Stimulated activated CD8-positive, alpha-beta memory T cell treated with anti-CD3 and anti-CD28 coated beads, Interleukin-7, amount 100 ng/mL, for 4 hours (primary cell): ENCODE data around the gene TM9SF2.

Experiments
- DNase-seq, 2 donors: peaks; one replicate each; pipeline ENCODE4 v3.0.0-alpha.2; 2020; ENCODE audit warnings: low read depth in 2 of 2

Gene TM9SF2

DNA sequence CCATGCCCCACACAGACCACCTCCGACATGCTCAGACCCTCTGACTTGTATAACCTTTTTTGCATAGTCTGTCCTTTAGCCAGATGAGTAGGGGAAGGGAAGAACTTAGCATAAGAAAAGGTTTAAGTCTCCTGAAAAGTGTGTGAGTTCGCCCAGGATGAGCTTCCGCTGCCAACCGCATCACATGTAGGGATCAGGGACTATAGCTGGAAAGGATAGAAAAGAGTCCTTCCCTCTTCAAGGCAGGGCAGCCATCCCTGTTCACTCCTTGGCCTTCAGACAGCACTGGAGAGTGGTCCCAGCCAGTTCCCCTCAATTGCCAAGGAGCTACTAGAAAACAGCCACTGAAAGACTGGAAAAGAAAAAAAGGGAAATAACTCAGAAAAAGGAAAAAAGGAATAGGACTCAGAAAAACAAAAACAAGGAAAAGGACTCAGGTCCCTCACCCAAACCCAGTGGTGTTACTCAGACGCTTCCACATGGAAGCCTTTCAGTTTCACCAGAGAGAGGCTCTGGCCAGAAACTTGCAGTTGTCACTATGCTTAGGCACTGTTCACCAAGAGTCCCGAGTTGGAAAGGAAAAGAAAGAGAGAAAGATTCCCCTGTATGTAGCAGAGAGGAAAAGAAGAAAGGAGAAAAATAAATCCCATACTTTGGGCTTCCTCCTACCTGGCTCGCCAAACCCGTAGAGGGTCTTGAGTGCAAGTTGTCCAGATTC is 5.6 kb upstream of the TM9SF2 start:
- DNase-seq: no peak

DNA sequence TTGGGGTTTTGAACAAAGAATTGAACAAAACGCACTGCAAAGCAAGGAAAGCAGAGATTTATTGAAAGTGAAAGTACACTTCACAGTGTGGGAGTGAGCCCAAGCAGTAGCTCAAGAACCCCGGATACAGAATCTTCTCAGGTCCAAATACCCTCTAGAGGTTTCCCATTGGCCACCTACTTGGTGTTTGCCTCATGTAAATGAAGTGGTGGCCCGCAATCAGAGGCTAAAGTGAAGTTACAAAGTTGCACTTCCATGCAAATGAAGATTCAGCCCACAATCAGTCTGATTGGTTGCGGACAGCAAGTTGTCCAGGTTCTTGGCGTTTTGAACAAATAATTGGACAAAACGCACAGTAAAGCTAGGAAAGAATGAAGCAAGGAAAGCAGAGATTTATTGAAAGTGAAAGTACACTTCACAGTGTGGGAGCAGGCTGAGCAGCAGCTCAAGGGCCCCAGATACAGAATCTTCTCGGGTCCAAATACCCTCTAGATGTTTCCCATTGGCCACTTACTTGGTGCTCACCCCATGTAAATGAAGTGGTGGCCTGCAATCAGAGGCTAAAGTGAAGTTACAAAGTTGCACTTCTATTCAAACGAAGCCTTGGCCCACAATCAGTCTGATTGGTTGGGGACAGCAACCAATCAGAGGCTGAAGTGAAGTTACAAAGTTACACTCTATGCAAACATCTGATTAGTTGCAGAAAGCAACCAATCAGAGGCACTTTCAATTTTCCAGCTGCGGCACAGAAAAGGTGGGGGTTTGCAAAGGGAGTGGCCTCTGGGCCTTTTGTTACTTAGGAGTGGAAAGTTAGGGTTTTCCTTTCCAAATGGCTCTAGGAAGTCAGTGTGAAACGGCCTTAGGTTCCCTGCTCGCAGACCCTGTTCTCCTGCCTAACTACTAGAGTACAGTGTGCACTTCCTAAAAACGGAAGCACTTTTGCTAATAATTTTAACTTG is 4.8 kb upstream of the TM9SF2 start:
- DNase-seq: peak; percentile 39 to 58

DNA sequence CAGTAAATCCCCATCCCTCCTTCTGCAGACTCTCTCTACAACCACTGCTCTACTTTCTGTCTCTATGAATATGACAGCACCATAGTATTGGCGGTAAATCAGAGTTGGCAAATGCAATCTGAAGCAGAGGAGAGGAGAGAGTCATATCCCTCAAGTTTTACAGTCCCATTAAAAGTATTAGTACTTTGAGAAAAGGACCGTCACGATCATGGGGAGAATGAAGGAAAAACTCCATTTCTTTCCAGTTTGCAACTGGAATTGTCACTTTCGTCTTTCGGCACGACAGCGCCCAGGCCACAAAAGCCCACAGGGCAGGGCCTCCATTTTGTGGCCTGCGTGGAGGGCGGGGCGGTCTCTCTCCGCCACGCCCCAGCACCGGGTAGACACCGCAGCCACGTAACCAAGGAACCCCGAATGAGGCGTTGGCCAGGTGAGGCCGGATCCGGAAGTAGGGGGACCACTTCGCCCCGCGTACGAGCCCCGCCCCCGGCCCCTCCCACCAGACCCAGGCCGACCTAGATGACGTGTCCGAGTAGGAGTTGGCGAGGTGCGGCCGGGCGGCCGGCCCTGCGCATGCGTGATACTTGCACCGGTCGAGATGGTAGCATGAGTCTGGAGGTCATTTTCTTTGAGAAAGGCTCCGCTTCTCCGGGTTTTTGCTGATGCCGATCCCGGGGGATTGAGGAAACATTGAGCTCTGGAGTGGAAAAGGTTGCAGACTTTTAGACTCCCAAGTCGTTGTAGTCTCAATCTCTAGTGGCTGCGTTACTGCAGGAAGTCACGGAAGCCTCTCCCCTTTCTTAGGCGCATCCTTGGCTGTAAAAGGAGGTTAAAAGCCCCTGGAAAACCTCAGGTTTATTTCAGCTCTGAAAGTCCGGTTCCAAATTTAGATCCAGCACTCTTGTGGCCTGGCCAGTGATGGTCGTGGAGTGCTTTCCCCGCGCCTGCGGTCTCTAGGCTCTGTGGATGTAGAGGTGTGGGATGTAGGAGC is 2.8 kb upstream of the TM9SF2 start:
- peak; percentile 93 to 94 for DNase-seq

DNA sequence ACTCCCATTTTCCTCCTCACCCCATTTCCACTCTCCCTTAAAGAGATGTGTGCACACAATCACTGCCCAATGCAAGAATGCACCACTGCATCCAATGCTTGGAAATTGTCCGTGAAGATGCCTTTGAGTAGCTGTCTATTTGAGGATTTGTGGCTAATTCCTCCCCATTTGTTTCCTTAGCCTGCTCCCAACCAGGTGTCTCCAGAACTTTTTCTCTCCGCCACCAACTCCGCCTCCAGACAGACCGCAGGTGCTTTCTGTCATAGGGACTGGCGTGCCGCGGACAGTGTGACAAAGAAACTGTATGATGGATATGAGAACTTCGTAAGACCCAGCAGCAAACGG is 461 bp upstream of the TM9SF2 start:
- DNase-seq: no peak

DNA sequence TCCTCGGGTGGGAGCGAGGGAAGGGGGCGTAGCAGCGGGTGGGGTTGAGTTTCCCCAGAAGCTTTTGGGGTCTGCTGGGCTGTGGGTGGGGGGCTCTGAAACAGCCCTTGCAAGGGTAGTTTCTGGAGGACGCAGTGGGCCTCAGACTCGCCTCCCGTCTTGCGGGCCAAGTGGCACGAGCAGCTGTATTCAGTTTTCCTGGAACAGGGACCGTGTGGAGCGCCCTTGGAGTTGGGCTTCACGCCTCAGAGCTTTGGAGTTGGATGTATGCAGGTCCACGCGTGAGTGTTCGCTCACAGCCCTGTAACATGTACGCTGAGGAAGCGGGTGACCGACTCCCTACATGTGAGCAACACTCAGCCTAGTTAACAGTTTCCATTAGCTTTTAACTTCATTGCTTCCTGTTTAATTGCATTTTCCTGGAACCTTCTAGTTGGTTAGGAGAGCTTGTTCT is 603 bp downstream of the TM9SF2 start:
- peak in 1 of 2 donors; percentile 17 for DNase-seq

DNA sequence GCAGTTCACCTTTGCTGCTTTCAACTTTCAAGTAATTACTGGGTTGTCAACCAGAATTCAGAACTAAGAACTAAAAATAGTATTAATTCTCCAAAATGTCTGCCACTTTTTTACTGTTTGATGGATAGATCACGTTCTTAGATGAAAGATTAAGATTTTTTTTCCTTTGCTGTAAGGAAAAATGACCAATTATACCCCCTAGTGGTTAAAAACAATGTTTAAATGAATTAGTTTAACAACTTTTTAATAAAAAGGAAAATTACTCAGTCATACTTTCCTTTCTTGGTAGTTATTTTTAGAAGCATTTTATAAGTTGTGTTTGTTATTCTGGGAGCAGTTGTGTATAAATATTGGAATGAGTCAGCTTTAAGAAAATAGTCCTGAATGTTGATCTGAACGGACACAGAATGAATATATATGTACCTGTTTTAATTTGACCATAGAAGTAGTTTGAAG is 4.6 kb downstream of the TM9SF2 start:
- no peak for DNase-seq

DNA sequence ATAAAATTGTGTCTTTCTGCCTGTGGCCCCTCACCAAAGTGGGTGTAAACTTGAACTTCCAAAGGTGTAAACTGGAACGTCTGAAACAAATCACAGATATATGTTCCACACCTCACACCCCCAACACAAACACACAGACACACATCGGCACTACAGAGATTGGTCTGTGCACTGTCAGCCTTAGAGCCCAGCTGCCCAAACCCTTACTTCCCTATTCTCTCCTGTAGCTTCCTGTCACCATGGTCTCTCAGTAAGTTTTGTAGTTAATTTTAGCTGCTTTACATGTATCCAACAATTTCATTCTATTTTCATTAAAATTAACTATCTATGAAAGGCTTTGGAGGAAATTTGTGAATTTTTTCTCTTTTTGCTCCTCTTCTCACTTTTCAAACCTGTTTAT is 5.4 kb downstream of the TM9SF2 start:
- no peak for DNase-seq

DNA sequence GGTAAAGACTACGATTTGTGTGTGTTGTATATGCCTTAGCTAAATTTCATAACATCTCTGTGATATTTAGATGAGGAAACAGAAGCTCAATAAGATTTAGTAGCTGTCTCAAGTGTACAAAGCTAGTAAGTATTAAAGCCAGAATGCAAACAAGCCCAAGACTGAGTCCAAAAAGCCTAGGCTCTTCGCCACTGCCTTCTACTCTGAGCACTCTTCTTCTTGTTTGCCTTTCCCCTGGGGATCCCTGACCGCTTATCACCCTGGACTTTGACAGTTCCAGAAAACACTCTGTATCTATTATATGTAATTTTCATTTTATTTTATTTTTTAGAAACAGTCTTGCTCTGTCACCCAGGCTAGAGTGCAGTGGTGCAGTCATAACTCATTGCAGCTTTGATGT is 5.8 kb downstream of the TM9SF2 start:
- no peak for DNase-seq

DNA sequence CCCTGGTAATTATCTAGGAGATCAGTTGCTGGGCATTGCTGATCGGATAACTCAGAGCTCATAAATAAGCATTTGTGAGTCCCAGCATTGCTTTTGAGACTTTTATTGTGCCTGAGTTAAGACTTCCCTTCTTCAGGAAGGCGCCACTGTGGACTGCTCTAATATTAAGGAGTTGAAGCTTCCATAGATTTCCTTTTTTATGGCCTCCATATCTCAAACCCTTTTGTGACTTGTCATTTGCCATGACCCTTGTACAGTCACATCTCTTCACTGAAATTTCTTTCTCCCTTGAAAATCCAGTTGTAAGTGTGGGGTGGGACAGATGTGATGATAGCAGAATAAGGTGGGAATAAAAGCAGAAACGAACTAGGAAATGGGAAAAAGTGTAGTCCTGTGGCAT is 6.3 kb downstream of the TM9SF2 start:
- DNase-seq: no peak

DNA sequence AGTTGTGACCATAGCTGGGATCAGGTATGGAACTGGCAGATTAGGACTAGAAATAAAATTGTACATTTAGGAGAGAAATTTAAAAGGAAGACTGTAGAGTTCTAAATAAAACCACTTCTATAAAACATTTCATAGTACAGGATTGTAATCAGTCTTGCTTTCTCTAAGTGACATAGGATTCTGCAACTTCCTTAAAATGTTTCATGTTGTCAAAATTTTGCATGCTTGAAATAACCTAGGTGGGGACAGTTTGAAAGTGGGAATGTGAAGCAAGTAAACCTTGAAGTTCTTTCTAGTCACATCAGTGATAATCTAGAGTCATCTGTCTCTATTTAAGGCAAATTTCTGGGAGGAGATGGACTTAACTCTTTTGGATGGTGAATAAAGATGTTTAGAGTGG is 6.7 kb downstream of the TM9SF2 start:
- DNase-seq: no peak

DNA sequence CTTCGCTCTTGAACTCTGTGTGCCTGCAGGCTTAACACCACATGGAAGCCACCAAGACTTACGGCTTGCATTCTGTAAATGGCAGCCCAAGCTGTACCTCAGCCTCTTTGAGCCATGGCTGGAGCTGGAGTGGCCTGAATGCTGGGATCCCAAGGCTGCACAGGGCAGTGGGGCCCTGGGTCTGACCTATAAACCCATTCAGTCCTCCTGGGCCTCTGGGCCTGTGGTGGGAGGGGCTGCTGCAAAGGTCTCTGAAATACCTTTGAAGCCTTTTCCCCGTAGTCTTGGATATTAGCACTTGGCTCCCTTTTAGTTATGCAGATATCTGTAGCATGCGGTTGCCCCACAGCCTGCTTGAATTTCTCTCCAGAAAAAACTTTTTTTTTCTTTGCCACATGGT is 8.2 kb downstream of the TM9SF2 start:
- DNase-seq: no peak

DNA sequence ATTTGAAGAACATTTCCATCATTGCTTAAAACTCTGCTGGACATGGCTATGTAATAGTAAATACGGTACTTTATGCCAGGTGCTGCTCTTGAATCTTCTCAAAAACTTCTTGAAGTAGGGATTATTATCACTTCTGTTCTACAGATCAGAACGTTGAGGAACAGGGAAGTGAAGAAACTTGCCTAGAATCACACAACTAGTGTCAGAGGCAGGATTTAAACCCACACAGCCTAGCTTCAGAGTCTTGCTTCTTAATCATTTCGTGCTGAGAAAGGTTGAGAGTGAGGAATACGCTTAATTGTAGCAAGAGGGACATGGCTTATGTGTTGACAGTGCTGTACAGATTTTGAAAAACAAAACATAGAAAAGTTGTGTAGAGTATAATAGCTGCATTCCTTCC is 13.5 kb downstream of the TM9SF2 start:
- DNase-seq: no peak

DNA sequence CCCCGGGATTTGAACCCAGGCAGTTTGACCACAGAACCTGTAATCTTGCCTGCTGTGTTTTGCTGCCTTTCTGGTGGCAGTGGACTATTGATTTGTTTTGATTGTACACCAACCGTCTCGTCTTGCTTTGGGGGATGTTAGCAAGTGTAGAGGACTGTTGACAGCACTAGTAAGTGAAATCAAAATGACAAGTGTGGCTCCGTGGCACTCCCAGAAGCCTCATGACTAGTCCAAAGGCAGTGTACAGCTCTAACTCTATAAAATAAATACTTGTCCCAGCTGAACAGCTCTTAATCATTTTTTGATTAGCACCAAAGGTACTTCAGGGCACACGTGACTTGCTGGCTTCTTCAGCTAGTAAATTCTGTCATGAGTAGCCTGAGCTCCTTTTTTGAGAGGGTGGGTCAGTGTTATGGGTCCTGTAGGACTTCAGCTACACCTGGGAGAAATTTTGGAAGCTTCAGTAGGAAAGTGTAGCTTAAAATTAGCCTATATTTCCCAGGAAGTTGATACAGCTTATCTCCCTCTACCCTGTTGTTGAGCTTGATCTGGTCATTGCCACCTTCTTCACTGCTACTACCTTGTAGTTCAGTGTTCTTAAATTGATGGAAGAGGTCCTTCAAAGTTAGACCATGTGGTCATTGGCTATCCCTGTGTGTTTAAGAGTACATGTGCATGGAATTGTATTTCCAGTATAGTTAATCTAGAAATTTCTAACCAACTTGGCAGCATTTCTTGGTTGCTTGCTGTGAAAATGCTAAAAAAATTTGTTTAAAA is 15.1 kb downstream of the TM9SF2 start:
- DNase-seq: no peak

DNA sequence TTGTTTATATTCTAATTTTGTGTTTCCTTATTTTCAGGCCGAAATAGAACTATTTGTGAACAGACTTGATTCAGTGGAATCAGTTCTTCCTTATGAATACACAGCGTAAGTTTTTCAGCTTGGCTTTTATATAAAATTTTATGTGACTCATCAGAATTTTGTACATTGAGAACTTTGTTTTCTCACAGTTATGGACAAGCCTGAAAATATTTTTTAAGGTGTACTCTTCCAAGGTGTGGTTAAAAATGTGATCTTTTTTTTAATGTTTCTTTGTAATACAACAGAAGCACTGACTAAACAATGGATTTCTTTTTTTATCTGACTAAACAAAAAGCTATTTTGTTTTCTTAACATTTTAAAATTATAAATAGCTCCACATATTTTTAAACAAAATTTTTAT is 16.3 kb downstream of the TM9SF2 start:
- no peak for DNase-seq

DNA sequence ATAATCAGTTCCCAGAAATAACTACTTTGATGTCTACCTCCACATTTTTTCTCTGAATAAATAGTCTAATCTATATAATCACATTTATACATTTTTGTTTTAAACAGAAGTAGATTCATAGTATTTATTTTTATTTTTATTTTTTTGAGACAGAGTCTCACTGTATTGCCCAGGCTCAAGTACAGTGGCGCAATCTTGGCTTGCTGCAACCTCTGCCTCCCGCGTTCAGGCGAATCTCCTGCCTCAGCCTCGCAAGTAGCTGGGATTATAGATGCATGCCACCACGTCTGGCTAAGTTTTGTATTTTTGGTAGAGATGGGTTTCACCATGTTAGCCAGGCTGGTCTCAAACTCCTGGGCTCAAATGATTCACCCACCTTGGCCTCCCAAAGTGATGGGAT is 16.7 kb downstream of the TM9SF2 start:
- DNase-seq: no peak

DNA sequence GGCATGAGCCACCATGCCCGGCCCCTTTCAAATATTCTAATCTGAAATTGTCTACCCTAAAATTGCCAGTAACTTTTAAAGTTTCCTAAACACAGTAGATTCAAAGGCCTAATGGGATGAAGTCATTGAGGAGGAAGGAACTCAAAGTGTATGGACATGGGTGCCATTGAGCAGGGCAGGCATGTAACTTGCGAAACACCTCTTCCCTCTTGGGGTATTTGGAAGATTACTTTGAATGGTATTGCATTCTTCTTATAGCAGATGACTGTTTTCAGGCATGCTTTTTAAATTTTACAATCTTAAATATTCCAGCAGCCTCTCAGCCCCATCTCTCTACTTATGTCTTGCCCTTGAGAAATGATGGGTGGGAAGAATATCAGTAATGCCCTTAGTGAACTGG is 21.0 kb downstream of the TM9SF2 start:
- no peak for DNase-seq

DNA sequence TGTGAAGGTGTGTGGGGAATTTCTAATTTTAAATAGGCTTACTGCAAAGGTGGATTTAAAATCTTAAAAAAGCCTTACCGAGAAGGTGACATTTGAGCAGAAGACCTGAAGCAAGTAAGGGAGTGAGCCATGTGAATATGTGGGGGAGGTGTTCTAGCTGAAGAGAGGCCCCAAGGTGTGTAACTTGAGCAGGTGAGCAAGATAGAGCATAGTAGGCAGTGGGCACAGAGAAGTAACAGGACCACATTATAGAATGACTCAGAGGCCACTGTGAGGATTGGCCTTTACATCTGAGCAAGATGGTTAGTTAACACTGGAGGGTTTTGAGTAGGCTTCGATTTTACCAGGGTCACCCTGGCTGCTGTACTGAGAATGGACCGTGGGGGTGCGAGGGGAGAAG is 22.6 kb downstream of the TM9SF2 start:
- no peak for DNase-seq

DNA sequence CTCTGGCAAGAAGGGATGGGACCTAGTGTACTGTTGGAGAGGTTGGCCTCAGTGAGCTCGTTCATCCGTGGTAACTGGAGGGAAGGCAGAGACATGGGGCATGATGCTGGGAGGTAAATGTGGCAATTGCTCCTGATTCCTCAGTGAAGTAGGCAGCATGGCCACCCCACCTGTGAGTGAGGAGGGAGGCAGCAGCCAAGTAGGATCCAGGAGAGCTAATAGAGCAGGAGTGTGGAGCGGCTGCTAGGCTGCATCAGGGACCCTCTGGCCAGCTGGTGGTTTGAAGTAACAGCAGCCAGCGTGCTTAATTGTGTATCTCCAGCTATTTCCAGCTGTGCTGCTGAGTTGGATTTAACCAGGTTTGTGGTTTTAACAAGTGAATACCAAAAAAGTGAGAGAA is 24.7 kb downstream of the TM9SF2 start:
- no peak for DNase-seq

DNA sequence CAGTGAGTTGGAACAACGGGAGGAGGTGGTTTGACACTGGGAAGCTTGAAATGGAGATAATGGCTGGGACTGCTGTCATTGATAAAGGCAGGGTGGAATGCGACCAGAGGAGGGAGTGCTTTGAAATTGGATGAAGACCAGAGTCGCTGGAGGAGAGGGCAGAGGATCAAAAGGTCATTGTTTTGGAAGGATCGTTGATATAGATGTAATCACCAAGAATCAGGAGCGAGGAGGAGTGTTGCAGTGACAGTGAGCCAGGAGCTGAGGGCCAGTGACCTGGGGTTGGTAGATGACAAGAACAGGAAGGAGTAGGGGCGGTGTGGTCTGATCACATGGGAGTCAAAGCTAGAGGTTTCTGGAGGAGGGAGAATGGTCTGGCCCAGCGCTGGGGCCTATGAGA is 25.3 kb downstream of the TM9SF2 start:
- DNase-seq: no peak

DNA sequence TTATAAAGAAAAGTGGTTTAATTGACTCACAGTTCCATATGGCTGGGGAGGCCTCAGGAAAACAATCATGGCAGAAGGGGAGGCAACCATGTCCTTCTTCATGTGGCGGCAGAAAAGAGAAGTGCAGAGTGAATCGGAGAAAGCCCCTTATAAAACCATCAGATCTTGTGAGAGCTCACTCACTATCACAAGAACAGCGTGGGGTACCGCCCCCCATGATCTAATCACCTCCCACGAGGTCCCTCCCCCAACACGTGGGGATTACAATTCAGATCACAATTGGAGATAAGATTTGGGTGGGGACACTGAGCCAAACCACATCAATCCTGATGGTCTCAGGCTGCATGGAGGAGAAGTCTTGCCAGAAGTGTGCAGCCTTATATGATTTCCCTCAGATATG is 26.0 kb downstream of the TM9SF2 start:
- DNase-seq: peak in 1 of 2 donors; percentile 6

DNA sequence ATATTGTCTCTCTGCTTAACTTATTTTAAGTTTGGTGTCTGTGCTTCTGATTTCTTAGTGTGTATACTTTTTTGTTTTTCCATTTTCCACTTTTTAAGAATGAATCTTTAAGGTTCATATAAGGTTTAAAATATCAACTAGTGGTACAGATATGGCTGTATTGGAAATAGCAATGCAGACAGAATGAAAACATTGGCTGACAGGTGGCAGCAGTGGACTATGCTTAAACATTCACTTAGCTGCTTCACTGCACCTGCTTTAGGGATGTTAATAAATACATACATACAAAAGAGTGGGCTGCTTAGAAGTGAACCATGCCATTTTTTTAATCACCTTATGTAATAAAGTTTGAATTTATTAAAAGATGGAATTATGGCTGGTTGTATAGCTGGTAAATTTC is 27.3 kb downstream of the TM9SF2 start:
- no peak for DNase-seq
